Stimulated activated CD4-positive, alpha-beta T cell treated with anti-CD3 and anti-CD28 coated beads, Interleukin-4, amount 100 ng/mL, for 48 hours (primary cell): ENCODE data around the gene FAM184A.
"Not testable (repeated sequence)": the region's sequence is repeated elsewhere in the genome, so short reads cannot be mapped to it uniquely, and the experiment has no call there.

ENCODE experiments used
- DNase-seq, 2 donors: peaks; one replicate each; pipeline ENCODE4 v3.0.0-alpha.2; 2020; ENCODE audit warnings: low read depth in 2 of 2

The FAM184A gene

GRCh38 chr6:119020597-119021561 lies 57.6 kb downstream of the FAM184A start:
- DNase-seq: no peak

- not testable (repeated sequence) for DNase-seq
Observed at GRCh38 chr6:119015165-119015564, 63.3 kb downstream of the FAM184A start.

GRCh38 chr6:119012521-119012920 lies 65.9 kb downstream of the FAM184A start:
- DNase-seq: no peak

GRCh38 chr6:119009266-119009665 lies 69.2 kb downstream of the FAM184A start:
- not testable (repeated sequence) for DNase-seq

- DNase-seq: no peak
Observed at GRCh38 chr6:119006974-119007373, 71.5 kb downstream of the FAM184A start.

GRCh38 chr6:119002069-119002468 lies 76.4 kb downstream of the FAM184A start:
- DNase-seq: no peak

GRCh38 chr6:118999494-119000040 lies 78.9 kb downstream of the FAM184A start:
- DNase-seq: no peak

- DNase-seq: not testable (repeated sequence)
Observed at GRCh38 chr6:118997426-118997825, 81.0 kb downstream of the FAM184A start.

GRCh38 chr6:118996289-118996820 lies 82.1 kb downstream of the FAM184A start:
- no peak for DNase-seq

- no peak for DNase-seq
Observed at GRCh38 chr6:118993803-118994251, 84.6 kb downstream of the FAM184A start.

GRCh38 chr6:118993358-118993757 lies 85.1 kb downstream of the FAM184A start:
- DNase-seq: no peak

GRCh38 chr6:118992186-118992795 lies 86.2 kb downstream of the FAM184A start:
- no peak for DNase-seq

- no peak for DNase-seq
Observed at GRCh38 chr6:118986312-118986711, 92.2 kb downstream of the FAM184A start.

GRCh38 chr6:118985123-118985830 lies 93.2 kb downstream of the FAM184A start:
- no peak for DNase-seq

- DNase-seq: no peak
Observed at GRCh38 chr6:118984342-118984741, 94.1 kb downstream of the FAM184A start.

GRCh38 chr6:118982575-118982911 lies 95.9 kb downstream of the FAM184A start:
- DNase-seq: no peak

- DNase-seq: no peak
Observed at GRCh38 chr6:118981884-118982574, 96.4 kb downstream of the FAM184A start.

GRCh38 chr6:118980063-118980462 lies 98.4 kb downstream of the FAM184A start:
- no peak for DNase-seq

GRCh38 chr6:118974790-118975189 lies 103.7 kb downstream of the FAM184A start:
- no peak for DNase-seq

GRCh38 chr6:118971682-118972081 lies 106.8 kb downstream of the FAM184A start:
- DNase-seq: no peak

GRCh38 chr6:118970866-118971265 lies 107.6 kb downstream of the FAM184A start:
- no peak for DNase-seq
